GM10266 (cell line): Measurements from ENCODE around the gene CNOT6L.

Source experiments
- DNase-seq: peaks from one replicate; pipeline ENCODE4 v3.0.0; 2012; ENCODE audit errors: extremely low spot score
- CTCF ChIP-seq: IDR thresholded peaks from 2 replicates; pipeline ENCODE4 v1.5.1; 2012; ENCODE audit warnings: mild to moderate bottlenecking, low read depth; ENCODE audit not compliant: control insufficient read depth, insufficient read depth; ENCODE audit errors: missing control alignments

The CNOT6L gene

GRCh38 chr4:77805840-77806239 is 13.3 kb downstream of the CNOT6L start:
- no peak for DNase-seq

GRCh38 chr4:77804471-77804870 is 14.7 kb downstream of the CNOT6L start:
- TF ChIP-seq CTCF, result no peak
- no peak for DNase-seq

More at GRCh38 chr4:77805840-77806239, 13.3 kb downstream of the CNOT6L start:
- TF ChIP-seq CTCF, result no peak

GRCh38 chr4:77802402-77802801 is 16.8 kb downstream of the CNOT6L start:
- TF ChIP-seq CTCF, result no peak

GRCh38 chr4:77801260-77801608 is 17.9 kb downstream of the CNOT6L start:
- DNase-seq, result no peak
- TF ChIP-seq CTCF, result no peak

More at GRCh38 chr4:77802402-77802801, 16.8 kb downstream of the CNOT6L start:
- no peak for DNase-seq

GRCh38 chr4:77800483-77801259 is 18.5 kb downstream of the CNOT6L start:
- TF ChIP-seq CTCF, result no peak
- no peak for DNase-seq

GRCh38 chr4:77800077-77800476 is 19.1 kb downstream of the CNOT6L start:
- DNase-seq, result no peak
- TF ChIP-seq CTCF, result no peak

GRCh38 chr4:77798385-77798784 is 20.8 kb downstream of the CNOT6L start:
- TF ChIP-seq CTCF, result no peak
- DNase-seq, result no peak
